ENCODE results near the gene UTP18.

GRCh38 chr17:51244041-51244440 is 16.3 kb upstream of the UTP18 start:
- TF ChIP-seq TAF1 (IDR thresholded peaks at IDR 0.05; ENCODE audit: low read depth, low read length): no peak
- no peak for TF ChIP-seq POLR2AphosphoS5 (IDR thresholded peaks at IDR 0.05; ENCODE audit: low read depth, low read length)
- TF ChIP-seq POLR2A (IDR thresholded peaks at IDR 0.05; ENCODE audit: low read depth, low read length): no peak
- TF ChIP-seq SPI1 (IDR thresholded peaks at IDR 0.05; ENCODE audit: low read depth, low read length): no peak

Measured in GM12891 (cell line).